Activated T-helper 17 cell treated with anti-CD3 and anti-CD28 coated beads, Interleukin-2, amount 50 U/mL, for 72 hours (primary cell): ENCODE results near the gene RPL28. TPM values are rescaled to one million over a fixed set of nuclear protein-coding genes. Genes with fewer than 3 reads are reported as not detected.

Experiments used
- ATAC-seq: fragments of 150-1000 bp; cut with Tn5 transposase; replicated peaks from 2 replicates; pipeline ENCODE4 v1.10.0; 2021; ENCODE audit warnings: mild to moderate bottlenecking, moderate library complexity
- H3K27ac Mint-ChIP-seq: one replicate; pipeline ENCODE4 v1.8.0; 2022; ENCODE audit warnings: mixed read lengths
- H3K27me3 Mint-ChIP-seq: one replicate; pipeline ENCODE4 v1.8.0; 2022; ENCODE audit warnings: mixed read lengths
- H3K36me3 Mint-ChIP-seq: one replicate; pipeline ENCODE4 v1.8.0; 2022; ENCODE audit warnings: low read depth, mild to moderate bottlenecking, mixed read lengths
- H3K4me1 Mint-ChIP-seq: one replicate; pipeline ENCODE4 v1.8.0; 2022; ENCODE audit warnings: mixed read lengths
- H3K4me3 Mint-ChIP-seq: one replicate; pipeline ENCODE4 v1.8.0; 2022; ENCODE audit warnings: mild to moderate bottlenecking, mixed read lengths
- H3K9me3 Mint-ChIP-seq: one replicate; pipeline ENCODE4 v1.8.0; 2022; ENCODE audit warnings: mixed read lengths
- total RNA-seq, 2 donors: library from RNA; stranded (reverse); gene quantifications; one replicate each; pipeline ENCODE4 v1.2.3, GENCODE V29; 2022

The RPL28 gene
- total RNA-seq, 2 donors from 2014 or later = 2,155 to 2,438 TPM

DNA sequence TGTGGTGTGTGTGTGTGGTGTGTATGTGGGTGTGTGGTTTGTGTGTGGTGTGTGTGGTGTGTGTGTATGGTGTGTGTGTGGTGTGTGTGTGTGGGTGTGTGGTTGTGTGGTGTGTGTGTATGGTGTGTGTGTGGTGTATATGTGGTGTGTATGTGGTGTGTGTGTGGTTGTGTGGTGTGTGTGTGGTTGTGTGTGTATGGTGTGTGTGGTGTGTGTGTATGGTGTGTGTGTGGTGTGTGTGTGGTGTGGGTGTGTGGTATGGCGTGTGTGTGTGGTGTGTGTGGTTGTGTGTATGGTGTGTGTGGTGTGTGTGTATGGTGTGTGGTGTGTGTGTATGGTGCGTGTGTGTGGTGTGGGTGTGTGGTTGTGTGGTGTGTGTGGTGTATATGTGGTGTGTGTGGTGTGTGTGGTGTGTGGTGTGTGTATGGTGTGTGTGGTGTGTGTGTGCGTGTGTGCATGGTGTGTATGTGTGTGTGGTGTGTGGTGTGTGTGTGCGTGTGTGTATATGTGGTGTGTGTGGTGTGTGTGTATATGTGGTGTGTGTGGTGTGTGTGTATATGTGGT lies 48.7 kb downstream of the RPL28 start:
- Mint-ChIP-seq H3K9me3 (no peaks in the 10 kb centered on the region), H3K4me1 (no peaks in the 10 kb centered on the region), H3K36me3 (no peaks in the 10 kb centered on the region), H3K27me3 (peaks cover 27% of the 10 kb centered on the region), H3K27ac (no peak overlapping the region), H3K4me3 (no peak overlapping the region)
- no peak for ATAC-seq

DNA sequence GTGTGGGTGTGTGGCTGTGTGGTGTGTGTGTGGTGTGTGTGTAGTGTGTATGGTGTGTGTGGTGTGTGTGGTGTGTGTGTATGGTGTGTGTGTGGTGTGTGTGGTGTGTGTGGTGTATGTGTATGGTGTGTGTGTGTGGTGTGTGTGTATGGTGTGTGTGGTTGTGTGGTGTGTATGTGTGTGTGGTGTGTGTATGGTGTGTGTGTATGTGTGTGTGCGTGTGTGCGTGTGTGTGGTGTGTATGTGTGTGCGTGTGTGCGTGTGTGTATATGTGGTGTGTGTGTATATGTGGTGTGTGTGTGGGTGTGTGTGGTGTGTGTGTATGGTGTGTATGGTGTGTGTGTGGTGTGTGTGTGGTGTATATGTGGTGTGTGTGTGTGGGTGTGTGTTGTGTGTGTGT lies 49.3 kb downstream of the RPL28 start:
- ATAC-seq = no peak
- no peaks in the 10 kb centered on the region for H3K36me3 Mint-ChIP-seq
- no peaks in the 10 kb centered on the region for H3K4me1 Mint-ChIP-seq
- peaks cover 31% of the 10 kb centered on the region for H3K27me3 Mint-ChIP-seq
- H3K4me3 Mint-ChIP-seq = no peak overlapping the region
- no peaks in the 10 kb centered on the region for H3K9me3 Mint-ChIP-seq
- no peak overlapping the region for H3K27ac Mint-ChIP-seq

DNA sequence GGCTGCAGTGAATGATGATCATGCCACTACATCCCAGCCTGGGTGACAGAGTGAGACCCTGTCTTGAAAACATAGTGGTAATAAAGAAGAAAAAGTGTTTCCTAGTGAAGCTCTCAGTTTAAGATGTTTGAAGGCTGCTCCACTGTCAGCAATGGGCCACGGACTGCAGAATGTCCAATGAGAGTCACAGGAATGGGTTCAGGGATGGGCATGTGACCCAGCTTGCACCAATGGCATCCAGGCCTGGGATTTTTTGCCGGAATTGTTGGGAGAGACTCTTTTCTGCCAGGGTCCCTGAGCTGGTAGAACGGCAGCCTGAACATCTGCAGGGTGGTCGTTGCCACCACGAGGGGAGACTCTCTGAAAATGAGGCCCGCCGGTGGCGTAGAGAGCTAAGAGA lies 51.1 kb downstream of the RPL28 start:
- Mint-ChIP-seq H3K27me3 (peaks cover 33% of the 10 kb centered on the region), H3K4me1 (peaks cover 10% of the 10 kb centered on the region), H3K27ac (no peak overlapping the region), H3K4me3 (no peak overlapping the region), H3K36me3 (peaks cover 11% of the 10 kb centered on the region), H3K9me3 (no peaks in the 10 kb centered on the region)
- no peak for ATAC-seq

DNA sequence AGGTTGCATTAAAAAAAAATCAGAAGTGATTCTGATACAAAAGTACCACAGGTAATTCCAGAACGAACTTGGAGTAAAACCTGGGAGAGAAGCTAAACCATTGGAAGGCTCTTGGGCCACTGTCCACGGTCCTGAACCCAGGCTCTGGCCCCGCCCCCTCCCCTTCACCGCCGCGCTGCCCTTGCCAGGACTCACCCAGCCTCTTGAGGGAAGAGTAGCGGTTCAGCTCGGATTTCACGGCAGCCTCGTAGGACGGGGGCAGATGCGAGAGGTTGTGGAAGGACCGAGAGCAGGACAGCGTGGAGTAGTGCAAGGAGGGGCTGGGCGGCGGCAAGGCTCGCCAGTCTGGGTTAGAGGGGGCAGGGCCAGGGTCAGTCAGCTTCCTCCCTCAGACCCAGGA lies 51.7 kb downstream of the RPL28 start:
- Mint-ChIP-seq H3K27me3 (peaks cover 29% of the 10 kb centered on the region), H3K27ac (no peak overlapping the region), H3K4me3 (no peak overlapping the region), H3K36me3 (peaks cover 11% of the 10 kb centered on the region), H3K4me1 (peaks cover 10% of the 10 kb centered on the region), H3K9me3 (no peaks in the 10 kb centered on the region)
- no peak for ATAC-seq

DNA sequence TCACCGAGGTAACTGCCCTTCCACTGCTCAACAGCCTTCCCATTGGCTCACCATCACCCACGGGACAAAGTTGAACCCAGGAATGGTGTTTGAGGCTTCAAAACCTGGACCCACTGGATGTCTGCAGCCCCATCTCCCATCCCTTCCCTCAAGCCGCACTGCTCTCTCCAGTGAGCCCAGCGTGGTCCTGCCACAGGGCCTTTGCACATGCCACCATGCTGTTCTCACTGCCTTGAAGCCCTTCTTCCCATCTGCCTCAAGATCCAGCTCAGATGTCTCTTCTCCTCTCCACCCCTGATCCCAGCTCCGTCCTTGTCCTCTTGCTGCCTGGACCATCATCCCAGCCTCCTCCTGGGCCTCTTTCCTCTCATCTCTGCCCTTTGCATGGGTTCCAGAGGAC lies 53.3 kb downstream of the RPL28 start:
- peaks cover 11% of the 10 kb centered on the region for H3K36me3 Mint-ChIP-seq
- no peak for ATAC-seq
- no peaks in the 10 kb centered on the region for H3K9me3 Mint-ChIP-seq
- peaks cover 38% of the 10 kb centered on the region for H3K27me3 Mint-ChIP-seq
- H3K4me1 Mint-ChIP-seq = peaks cover 10% of the 10 kb centered on the region
- H3K4me3 Mint-ChIP-seq = no peak overlapping the region
- no peak overlapping the region for H3K27ac Mint-ChIP-seq

DNA sequence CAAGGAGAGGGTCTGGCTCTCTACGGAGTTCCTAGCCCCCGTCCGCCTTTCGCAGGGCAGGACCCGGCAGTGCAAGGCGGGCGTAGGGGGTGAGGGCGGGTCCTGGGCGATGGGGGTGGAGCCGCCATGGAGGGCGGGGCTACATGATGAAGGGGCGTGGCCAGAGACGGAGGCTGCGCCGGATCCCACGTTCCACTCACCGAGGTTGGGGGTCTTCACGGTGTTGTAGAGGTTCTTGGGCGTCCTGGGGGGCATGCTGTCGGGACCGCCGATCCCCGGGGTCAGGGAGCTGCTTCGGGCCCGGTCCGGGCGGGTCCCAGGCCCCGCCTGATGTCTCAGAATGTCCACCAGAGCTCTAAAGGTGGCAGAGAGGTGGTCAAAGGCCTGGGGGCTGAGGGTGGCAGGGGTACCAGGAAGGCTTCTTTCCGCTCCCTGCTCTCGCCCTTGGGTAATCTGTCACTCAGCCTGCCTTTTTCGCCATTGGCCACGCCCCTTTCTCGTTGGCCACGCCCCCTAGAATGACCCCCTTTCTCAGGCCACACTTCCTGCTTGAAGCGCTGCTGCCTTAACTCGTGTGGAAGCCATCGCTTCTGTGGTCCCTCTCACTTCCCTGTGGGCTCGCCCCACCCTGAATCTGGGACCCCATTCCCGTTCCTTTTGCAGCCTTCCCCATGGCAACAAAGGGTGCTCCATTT lies 54.8 kb downstream of the RPL28 start:
- no peak for ATAC-seq
- no peak overlapping the region for H3K27ac Mint-ChIP-seq
- peak overlapping the region; percentile 20 for H3K4me3 Mint-ChIP-seq
- peaks cover 11% of the 10 kb centered on the region for H3K36me3 Mint-ChIP-seq
- peaks cover 10% of the 10 kb centered on the region for H3K4me1 Mint-ChIP-seq
- H3K27me3 Mint-ChIP-seq = peaks cover 48% of the 10 kb centered on the region
- H3K9me3 Mint-ChIP-seq = no peaks in the 10 kb centered on the region

DNA sequence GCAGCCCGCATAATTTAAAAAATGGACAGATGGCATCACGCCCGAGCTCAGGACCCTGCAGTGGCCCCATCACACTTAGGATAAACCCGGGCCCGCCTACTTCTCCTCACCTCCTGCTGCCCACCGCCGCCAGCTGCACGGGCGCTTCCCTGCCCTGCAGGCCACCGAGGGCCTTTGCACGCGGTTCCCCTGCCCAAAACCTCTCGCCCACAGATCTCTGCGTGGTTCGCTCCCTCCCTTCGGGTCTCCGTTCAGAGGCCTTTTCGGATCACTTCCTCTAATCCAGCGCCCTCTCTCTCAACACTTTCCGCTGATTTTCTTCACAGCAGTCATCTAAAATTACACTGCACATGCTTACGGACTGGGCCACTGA lies 55.6 kb downstream of the RPL28 start:
- peaks cover 11% of the 10 kb centered on the region for H3K36me3 Mint-ChIP-seq
- no peaks in the 10 kb centered on the region for H3K9me3 Mint-ChIP-seq
- no peak for ATAC-seq
- peaks cover 53% of the 10 kb centered on the region for H3K27me3 Mint-ChIP-seq
- peaks cover 10% of the 10 kb centered on the region for H3K4me1 Mint-ChIP-seq
- H3K4me3 Mint-ChIP-seq = peak overlapping the region; percentile 20
- no peak overlapping the region for H3K27ac Mint-ChIP-seq

DNA sequence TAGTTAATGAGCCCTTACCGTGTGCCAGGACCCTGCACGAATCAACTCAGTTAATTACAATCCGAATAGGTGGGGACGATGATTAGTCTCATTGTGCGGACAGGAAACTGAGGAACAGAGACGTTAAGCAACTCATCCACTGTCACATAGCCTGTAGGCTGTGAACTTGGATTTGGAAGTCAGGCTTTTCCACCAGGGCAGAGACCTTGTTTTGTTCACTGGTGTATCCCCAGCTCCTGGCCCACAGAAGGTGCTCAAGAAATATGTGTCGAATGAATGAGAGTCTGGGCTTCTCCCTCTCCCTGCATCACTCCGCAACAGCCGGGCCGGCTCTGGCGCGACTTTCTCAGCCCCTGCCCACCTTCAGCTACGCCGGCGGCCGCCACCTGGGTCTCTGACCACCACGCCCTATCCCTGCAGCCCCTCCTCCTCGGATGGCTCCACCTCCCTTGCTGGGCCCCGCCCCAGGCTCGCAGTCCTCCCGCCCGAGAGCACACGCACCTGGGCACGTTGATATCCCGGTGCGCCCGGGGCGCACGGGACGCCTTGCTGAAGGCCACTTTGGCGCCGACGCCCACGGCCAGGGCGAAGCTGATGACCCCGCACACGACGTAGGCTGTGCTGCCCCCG lies 56.1 kb downstream of the RPL28 start:
- peak; percentile 42 for ATAC-seq
- H3K36me3 Mint-ChIP-seq = peaks cover 11% of the 10 kb centered on the region

DNA sequence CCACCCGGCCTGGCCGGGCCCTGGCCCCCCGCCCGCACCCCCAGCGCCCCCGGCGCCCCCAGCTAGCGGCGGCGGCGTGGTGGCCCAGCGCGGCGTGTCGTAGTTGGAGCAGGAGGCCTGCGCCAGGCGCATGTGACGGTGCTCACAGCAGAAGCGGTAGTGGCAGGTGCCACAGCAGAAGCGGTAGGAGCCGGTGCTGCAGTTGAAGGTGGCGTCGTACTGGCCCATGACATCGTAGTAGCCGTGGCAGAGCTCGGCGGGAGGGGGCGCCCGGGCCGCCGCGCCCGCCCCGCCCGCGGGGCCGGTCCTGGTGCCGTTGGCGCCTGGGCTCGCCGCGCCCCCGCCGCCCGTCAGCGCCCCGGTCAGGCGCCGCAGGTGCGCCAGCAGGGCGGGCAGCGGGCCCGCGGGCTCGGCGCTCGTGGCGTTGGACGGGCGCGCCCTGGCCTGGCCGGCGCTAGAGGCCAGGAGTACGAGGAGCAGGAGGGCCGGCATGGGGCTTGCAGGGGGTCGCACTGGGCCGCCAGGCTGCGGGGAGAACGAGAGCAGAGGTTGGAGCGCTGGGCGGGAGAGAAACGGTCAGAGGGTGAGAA lies 56.7 kb downstream of the RPL28 start:
- no peak for ATAC-seq
- Mint-ChIP-seq H3K9me3 (no peaks in the 10 kb centered on the region), H3K27me3 (peaks cover 53% of the 10 kb centered on the region), H3K36me3 (peaks cover 11% of the 10 kb centered on the region), H3K4me3 (no peak overlapping the region), H3K27ac (no peak overlapping the region), H3K4me1 (peaks cover 10% of the 10 kb centered on the region)

More for the DNA sequence above, 56.1 kb downstream of the RPL28 start:
- Mint-ChIP-seq H3K4me3 (peak overlapping the region; percentile 20), H3K27me3 (peaks cover 53% of the 10 kb centered on the region), H3K4me1 (peaks cover 10% of the 10 kb centered on the region), H3K9me3 (no peaks in the 10 kb centered on the region), H3K27ac (no peak overlapping the region)

DNA sequence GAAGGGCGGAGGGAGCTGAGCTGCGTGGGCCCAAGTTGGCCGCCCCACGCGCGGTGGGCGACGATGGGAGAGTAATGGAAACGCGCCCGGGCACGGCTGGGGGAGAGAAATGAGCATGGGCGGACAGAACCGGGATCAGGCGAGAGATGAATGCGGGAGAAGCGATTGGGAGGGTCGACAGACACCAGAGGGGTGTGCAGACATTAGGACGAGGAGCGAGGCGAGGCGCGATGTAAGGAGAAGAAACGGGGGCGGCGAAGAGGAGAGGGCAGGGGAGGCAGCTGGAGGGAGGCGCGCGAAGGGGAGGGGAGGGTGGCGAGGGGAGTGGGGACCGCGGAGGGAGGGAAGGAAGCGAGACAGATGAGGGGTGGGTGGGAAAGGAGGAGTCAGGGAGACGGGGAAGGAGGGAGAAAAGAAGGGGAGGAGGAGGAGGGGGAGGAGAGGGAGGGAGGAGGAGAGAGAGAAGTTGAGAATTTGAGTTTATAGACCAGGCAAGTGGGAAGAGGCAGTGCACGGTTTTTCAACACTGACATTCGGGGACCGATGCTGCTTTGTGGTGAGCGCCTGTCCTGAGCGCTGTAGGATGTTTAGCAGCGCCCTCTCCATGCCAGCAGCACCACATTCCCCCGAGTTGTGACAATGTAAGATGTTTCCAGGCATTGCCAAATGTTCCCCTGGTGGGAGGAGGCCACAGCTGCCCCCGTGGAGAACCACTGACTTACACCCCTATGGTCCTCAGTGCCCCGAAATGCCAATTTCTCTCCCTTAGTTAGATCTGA lies 57.5 kb downstream of the RPL28 start, which contains the start of gene SHISA7:
TSS of gene SHISA7 (minus strand) at position 256 of the 779 bp plus-strand sequence. CDS start 437 bp downstream, outside the sequence.
- Mint-ChIP-seq H3K27ac (no peak within 1 kb of the TSS), H3K27me3 (peaks cover 53% of the 10 kb centered on the region), H3K4me3 (no peak within 1 kb of the TSS), H3K9me3 (no peaks in the 10 kb centered on the region), H3K4me1 (peaks cover 10% of the 10 kb centered on the region), H3K36me3 (peaks cover 11% of the 10 kb centered on the region)
- ATAC-seq = no peak

DNA sequence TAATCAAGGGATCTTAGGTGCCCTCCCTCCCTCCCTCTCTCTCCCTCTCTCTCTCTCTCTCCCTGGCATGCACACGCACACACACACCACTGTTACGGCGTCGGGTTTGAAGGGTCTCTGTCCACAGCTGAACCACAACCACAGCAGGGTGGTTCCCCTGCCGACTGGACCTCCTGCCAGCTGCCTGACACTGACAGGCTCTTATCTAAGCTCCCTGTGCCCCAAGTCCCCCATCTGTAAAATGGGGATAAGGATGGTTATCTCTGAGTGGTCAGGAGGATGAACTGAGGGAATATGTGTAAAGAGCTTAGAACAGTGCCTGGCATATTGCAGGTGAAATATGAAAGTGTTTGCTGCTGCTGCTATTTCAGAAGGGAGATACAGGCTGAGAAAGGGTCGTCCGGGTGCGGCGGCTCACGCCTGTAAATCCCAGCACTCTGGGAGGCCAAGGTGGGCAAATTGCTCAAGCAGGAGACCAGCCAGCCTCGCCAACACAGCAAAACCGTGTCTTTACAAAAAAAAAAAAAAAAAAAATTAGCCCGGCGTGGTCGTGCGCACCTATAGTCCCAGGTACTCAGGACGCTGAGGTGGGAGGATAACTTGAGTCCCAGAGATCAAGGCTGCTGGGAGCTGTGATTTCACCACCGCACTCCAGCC lies 58.2 kb downstream of the RPL28 start:
- no peaks in the 10 kb centered on the region for H3K9me3 Mint-ChIP-seq
- peaks cover 50% of the 10 kb centered on the region for H3K27me3 Mint-ChIP-seq
- peaks cover 10% of the 10 kb centered on the region for H3K4me1 Mint-ChIP-seq
- H3K27ac Mint-ChIP-seq = no peak overlapping the region
- H3K36me3 Mint-ChIP-seq = peaks cover 11% of the 10 kb centered on the region
- no peak for ATAC-seq
- H3K4me3 Mint-ChIP-seq = no peak overlapping the region

DNA sequence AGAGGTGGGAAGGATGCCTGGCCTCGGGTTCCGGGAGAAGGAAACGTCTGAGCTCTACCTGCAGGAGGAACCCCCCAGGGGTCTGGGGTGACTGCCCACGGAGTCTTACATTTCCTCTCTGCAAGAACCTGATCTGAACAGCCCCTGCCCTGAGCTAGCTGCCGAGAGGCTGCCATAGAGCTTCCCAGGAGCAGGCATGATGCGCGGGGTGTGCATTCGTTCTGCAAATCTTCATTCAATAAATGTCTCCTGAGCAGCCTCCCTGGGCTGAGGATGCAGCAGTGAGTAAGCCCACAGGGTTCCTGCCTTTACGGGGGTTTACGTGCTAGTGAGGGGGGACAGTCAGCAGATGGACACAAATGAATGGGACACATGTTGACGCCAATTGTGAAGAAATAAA lies 58.9 kb downstream of the RPL28 start:
- Mint-ChIP-seq H3K27me3 (peaks cover 43% of the 10 kb centered on the region), H3K36me3 (peaks cover 11% of the 10 kb centered on the region), H3K4me1 (peaks cover 10% of the 10 kb centered on the region), H3K4me3 (no peak overlapping the region), H3K9me3 (no peaks in the 10 kb centered on the region), H3K27ac (no peak overlapping the region)
- ATAC-seq = no peak

DNA sequence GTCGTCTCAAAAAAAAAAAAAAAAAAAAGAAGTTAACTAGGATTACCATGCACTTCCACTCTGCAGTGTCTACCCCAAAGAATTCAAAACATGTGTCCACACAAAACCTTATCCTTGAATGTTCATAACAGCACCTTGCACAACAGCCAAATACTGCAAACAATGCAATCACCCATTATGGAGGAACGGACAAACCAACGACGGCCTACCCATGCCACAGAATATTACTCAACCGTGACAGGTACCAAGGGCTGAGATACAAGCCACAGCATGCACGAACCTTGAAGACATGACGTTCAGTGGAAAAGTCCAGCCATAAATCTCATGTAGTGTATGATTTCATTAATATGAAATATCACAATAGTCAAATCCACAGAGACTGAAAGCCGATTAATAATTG lies 60.3 kb downstream of the RPL28 start:
- no peak for ATAC-seq
- Mint-ChIP-seq H3K4me1 (peaks cover 6% of the 10 kb centered on the region), H3K36me3 (peaks cover 7% of the 10 kb centered on the region), H3K27me3 (peaks cover 42% of the 10 kb centered on the region), H3K4me3 (no peak overlapping the region), H3K9me3 (no peaks in the 10 kb centered on the region), H3K27ac (no peak overlapping the region)
